ENCODE data around the gene PBX1. TPM values are rescaled to one million over a fixed set of nuclear protein-coding genes. Genes with fewer than 3 reads are reported as not detected.
A peak's percentile ranks its signal among the peaks of the same experiment; 100 is the strongest.

PBX1 gene
- total RNA-seq, 1 donor from 2014 or later: 44.2 TPM

DNA sequence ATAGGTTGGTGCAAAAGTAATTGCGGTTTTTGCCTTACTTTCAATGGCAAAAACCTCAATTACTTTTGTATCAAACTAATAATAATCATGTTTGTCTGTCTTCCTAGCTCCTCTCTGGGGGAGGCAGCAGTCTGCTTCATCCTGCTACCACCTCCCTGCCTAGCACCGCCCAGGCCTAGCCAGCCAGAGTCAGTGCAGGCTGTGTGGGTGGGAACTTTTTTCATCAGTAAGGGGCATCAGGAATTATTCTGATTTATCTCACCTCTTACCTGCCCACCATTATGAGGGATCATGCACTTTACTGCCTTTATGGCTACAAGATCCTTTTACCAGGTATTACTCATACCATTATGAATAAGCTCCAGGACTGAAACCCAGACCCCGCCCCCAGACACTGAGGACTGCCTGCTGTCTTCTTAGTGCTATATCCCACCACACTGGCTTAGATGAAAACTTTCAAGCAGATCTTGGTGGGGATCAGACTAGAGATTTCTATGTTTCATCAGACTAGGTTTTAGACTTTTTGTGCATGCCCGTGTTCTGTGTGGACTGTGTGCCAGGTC, 116.4 kb downstream of the PBX1 start:
- Mint-ChIP-seq H3K27ac (ENCODE audit: unreplicated experiment) (no peak overlapping the region), H3K4me1 (ENCODE audit: unreplicated experiment) (peaks cover 2% of the 10 kb centered on the region), H3K4me3 (ENCODE audit: unreplicated experiment) (no peak overlapping the region), H3K36me3 (ENCODE audit: low read depth, unreplicated experiment) (no peaks in the 10 kb centered on the region), H3K27me3 (ENCODE audit: unreplicated experiment) (peaks cover 2% of the 10 kb centered on the region), H3K9me3 (ENCODE audit: unreplicated experiment) (no peaks in the 10 kb centered on the region)
- TF ChIP-seq, protein P1, sequence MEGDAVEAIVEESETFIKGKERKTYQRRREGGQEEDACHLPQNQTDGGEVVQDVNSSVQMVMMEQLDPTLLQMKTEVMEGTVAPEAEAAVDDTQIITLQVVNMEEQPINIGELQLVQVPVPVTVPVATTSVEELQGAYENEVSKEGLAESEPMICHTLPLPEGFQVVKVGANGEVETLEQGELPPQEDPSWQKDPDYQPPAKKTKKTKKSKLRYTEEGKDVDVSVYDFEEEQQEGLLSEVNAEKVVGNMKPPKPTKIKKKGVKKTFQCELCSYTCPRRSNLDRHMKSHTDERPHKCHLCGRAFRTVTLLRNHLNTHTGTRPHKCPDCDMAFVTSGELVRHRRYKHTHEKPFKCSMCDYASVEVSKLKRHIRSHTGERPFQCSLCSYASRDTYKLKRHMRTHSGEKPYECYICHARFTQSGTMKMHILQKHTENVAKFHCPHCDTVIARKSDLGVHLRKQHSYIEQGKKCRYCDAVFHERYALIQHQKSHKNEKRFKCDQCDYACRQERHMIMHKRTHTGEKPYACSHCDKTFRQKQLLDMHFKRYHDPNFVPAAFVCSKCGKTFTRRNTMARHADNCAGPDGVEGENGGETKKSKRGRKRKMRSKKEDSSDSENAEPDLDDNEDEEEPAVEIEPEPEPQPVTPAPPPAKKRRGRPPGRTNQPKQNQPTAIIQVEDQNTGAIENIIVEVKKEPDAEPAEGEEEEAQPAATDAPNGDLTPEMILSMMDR (IDR thresholded peaks at IDR 0.05; ENCODE audit: unreplicated experiment): no peak
- no peak for DNase-seq (ENCODE audit: low spot score)

DNA sequence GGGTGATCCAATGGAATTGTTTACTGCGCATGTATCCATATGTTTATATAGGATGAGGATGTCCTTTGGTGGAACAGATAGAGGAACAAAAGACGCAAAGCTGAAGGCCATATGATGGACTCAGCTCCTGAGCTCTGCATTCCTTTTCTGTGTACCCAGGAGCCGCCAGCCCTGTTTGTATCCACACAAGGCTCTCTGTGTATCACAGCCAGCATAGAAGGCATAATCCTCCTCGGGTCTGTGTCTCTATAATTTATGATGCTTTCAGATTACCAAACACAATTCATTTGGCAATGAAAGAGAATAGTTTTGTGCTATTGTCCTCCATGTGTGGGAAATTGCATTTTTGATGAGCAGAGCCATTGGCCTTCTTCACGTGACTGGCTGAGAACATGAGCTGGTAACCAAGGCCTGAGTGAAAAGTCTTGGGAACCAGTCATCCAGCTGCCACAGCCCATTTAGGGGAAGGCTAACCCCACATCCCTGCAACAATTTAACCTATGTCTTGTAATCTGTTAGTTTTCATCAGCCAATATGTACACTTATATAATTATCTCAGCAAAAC, 119.2 kb downstream of the PBX1 start:
- DNase-seq (ENCODE audit: low spot score): no peak
- Mint-ChIP-seq H3K36me3 (ENCODE audit: low read depth, unreplicated experiment) (no peaks in the 10 kb centered on the region), H3K4me3 (ENCODE audit: unreplicated experiment) (no peak overlapping the region), H3K9me3 (ENCODE audit: unreplicated experiment) (no peaks in the 10 kb centered on the region), H3K4me1 (ENCODE audit: unreplicated experiment) (no peaks in the 10 kb centered on the region), H3K27ac (ENCODE audit: unreplicated experiment) (no peak overlapping the region), H3K27me3 (ENCODE audit: unreplicated experiment) (peaks cover 2% of the 10 kb centered on the region)
- TF ChIP-seq, protein P1 (IDR thresholded peaks at IDR 0.05; ENCODE audit: unreplicated experiment): no peak

DNA sequence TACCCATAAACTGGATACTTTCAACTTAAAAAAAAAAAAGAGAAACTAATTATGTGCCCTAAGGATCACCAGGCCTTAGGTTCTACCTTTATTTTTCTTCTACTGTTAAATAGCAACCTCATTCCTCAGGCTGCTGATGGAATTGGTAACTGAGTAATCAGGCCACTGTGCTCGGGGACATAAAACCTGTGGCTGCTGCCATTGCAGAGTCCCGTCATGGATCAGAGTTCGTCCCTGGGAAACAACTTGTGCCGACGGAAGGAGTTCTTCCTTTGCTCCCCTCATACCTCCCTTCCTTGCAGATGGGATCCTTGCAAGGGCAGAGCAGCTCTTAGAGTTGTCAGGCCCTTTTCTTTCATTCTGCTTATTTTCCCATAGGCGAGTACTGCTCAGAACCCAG, 123.6 kb downstream of the PBX1 start:
- Mint-ChIP-seq H3K4me1 (ENCODE audit: unreplicated experiment) (peaks cover 19% of the 10 kb centered on the region), H3K4me3 (ENCODE audit: unreplicated experiment) (no peak overlapping the region), H3K9me3 (ENCODE audit: unreplicated experiment) (no peaks in the 10 kb centered on the region), H3K27me3 (ENCODE audit: unreplicated experiment) (no peaks in the 10 kb centered on the region), H3K27ac (ENCODE audit: unreplicated experiment) (no peak overlapping the region), H3K36me3 (ENCODE audit: low read depth, unreplicated experiment) (peaks cover 3% of the 10 kb centered on the region)
- no peak for DNase-seq (ENCODE audit: low spot score)
- TF ChIP-seq, protein P1 (IDR thresholded peaks at IDR 0.05; ENCODE audit: unreplicated experiment): no peak

DNA sequence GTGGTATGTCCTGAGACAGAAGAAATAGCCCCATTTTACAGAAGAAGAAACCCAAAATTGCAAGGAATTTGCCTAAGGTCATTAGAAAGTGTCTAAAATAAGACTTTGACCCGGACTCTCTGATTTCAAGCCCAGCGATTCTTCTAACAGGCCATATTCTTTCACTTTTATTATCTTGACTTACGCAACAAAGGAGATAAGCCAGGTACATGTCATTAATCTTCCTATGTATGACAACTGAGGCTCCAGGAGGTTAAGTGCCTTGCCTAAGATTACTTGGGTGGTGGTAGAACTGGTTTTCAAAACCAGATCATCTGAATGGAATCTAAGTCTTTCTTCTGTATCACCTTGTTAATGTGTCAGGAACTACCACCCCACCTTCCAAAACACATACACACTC, 124.3 kb downstream of the PBX1 start:
- Mint-ChIP-seq H3K27ac (ENCODE audit: unreplicated experiment) (no peak overlapping the region), H3K27me3 (ENCODE audit: unreplicated experiment) (no peaks in the 10 kb centered on the region), H3K4me1 (ENCODE audit: unreplicated experiment) (peaks cover 19% of the 10 kb centered on the region), H3K4me3 (ENCODE audit: unreplicated experiment) (no peak overlapping the region), H3K9me3 (ENCODE audit: unreplicated experiment) (no peaks in the 10 kb centered on the region), H3K36me3 (ENCODE audit: low read depth, unreplicated experiment) (peaks cover 3% of the 10 kb centered on the region)
- TF ChIP-seq, protein P1 (IDR thresholded peaks at IDR 0.05; ENCODE audit: unreplicated experiment): no peak
- no peak for DNase-seq (ENCODE audit: low spot score)

DNA sequence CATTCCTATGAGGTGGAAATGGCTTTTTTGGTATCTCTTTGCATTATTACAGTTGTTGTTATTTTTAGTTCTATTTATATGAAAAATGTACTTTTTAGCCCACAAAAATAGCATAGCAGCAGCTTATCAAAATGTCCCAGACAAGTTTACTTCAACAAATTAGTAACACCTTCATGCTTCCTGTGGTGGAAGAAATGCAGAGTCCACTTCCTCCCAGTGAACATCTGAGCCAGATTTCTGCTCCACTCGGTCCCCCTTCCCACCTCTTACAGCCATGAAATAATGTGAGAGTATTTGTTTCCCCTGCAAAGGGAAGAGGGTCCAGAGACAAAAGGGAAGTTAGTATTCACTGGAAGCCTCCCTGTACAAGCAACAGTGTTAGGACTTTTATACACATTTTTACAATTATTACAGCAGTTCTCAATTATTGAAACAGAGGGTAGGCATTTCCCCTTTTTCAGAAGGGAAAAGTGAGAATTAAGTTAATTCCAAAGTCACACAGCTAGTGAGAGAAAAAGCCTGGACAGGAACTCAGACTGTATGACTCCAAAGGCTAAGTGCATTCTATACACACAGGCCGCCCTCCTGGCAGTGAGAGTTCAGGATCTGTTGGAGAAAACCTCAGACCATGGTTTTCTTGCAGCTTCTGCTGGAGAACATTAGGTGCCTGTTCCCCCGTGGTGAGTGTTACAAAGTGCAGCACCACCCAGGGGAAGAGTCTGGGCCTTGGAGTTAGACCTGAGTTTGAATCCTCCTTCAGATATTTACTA, 126.5 kb downstream of the PBX1 start:
- TF ChIP-seq, protein P1 (IDR thresholded peaks at IDR 0.05; ENCODE audit: unreplicated experiment): no peak
- peak overlapping the region; percentile 36 for H3K27ac Mint-ChIP-seq (ENCODE audit: unreplicated experiment)
- peaks cover 26% of the 10 kb centered on the region for H3K4me1 Mint-ChIP-seq (ENCODE audit: unreplicated experiment)
- peaks cover 3% of the 10 kb centered on the region for H3K36me3 Mint-ChIP-seq (ENCODE audit: low read depth, unreplicated experiment)
- no peak for DNase-seq (ENCODE audit: low spot score)
- H3K27me3 Mint-ChIP-seq (ENCODE audit: unreplicated experiment): no peaks in the 10 kb centered on the region
- no peaks in the 10 kb centered on the region for H3K9me3 Mint-ChIP-seq (ENCODE audit: unreplicated experiment)
- no peak overlapping the region for H3K4me3 Mint-ChIP-seq (ENCODE audit: unreplicated experiment)
